Measurements from ENCODE around the gene AMPD3. TPM values are rescaled to one million over a fixed set of nuclear protein-coding genes. Genes with fewer than 3 reads are reported as not detected.
A peak's percentile ranks its signal among the peaks of the same experiment; 100 is the strongest.

AMPD3 gene
- total RNA-seq, 1 donor from 2014 or later: 2.2 TPM

GRCh38 chr11:10505278-10506007 is 50.4 kb downstream of the AMPD3 start:
- no peak for TF ChIP-seq CTCF (IDR thresholded peaks at IDR 0.05)
- Mint-ChIP-seq H3K27me3 (ENCODE audit: low read depth) (no peaks in the 10 kb centered on the region), H3K4me3 (ENCODE audit: unreplicated experiment) (no peak overlapping the region), H3K27ac (ENCODE audit: unreplicated experiment) (no peak overlapping the region), H3K36me3 (ENCODE audit: low read depth) (peaks cover 1% of the 10 kb centered on the region), H3K9me3 (ENCODE audit: low read depth) (no peaks in the 10 kb centered on the region), H3K4me1 (ENCODE audit: low read depth) (no peaks in the 10 kb centered on the region)
- no peak for DNase-seq (ENCODE audit: low spot score)

GRCh38 chr11:10506008-10506370 is 50.9 kb downstream of the AMPD3 start:
- no peaks in the 10 kb centered on the region for H3K27me3 Mint-ChIP-seq (ENCODE audit: low read depth)
- no peak for TF ChIP-seq CTCF (IDR thresholded peaks at IDR 0.05)
- no peak overlapping the region for H3K27ac Mint-ChIP-seq (ENCODE audit: unreplicated experiment)
- no peak overlapping the region for H3K4me3 Mint-ChIP-seq (ENCODE audit: unreplicated experiment)
- peaks cover 1% of the 10 kb centered on the region for H3K36me3 Mint-ChIP-seq (ENCODE audit: low read depth)
- H3K9me3 Mint-ChIP-seq (ENCODE audit: low read depth): no peaks in the 10 kb centered on the region
- no peak for DNase-seq (ENCODE audit: low spot score)
- no peaks in the 10 kb centered on the region for H3K4me1 Mint-ChIP-seq (ENCODE audit: low read depth)

- no peaks in the 10 kb centered on the region for H3K9me3 Mint-ChIP-seq (ENCODE audit: low read depth)
- peaks cover 15% of the 10 kb centered on the region for H3K4me1 Mint-ChIP-seq (ENCODE audit: low read depth)
- no peaks in the 10 kb centered on the region for H3K27me3 Mint-ChIP-seq (ENCODE audit: low read depth)
- H3K36me3 Mint-ChIP-seq (ENCODE audit: low read depth): peaks cover 3% of the 10 kb centered on the region
- no peak overlapping the region for H3K27ac Mint-ChIP-seq (ENCODE audit: unreplicated experiment)
- DNase-seq (ENCODE audit: low spot score): no peak
- H3K4me3 Mint-ChIP-seq (ENCODE audit: unreplicated experiment): no peak overlapping the region
- TF ChIP-seq CTCF (IDR thresholded peaks at IDR 0.05): no peak
Measured at GRCh38 chr11:10511181-10511621, 56.1 kb downstream of the AMPD3 start.

GRCh38 chr11:10514202-10514601 is 59.1 kb downstream of the AMPD3 start:
- Mint-ChIP-seq H3K4me3 (ENCODE audit: unreplicated experiment) (no peak overlapping the region), H3K27ac (ENCODE audit: unreplicated experiment) (peak overlapping the region; percentile 60), H3K27me3 (ENCODE audit: low read depth) (no peaks in the 10 kb centered on the region), H3K36me3 (ENCODE audit: low read depth) (peaks cover 6% of the 10 kb centered on the region), H3K9me3 (ENCODE audit: low read depth) (no peaks in the 10 kb centered on the region), H3K4me1 (ENCODE audit: low read depth) (peaks cover 32% of the 10 kb centered on the region)
- TF ChIP-seq CTCF (IDR thresholded peaks at IDR 0.05): peak; percentile 85
- no peak for DNase-seq (ENCODE audit: low spot score)

GRCh38 chr11:10514709-10515108 is 59.6 kb downstream of the AMPD3 start:
- H3K27ac Mint-ChIP-seq (ENCODE audit: unreplicated experiment): peak overlapping the region; percentile 60

More at GRCh38 chr11:10514709-10515108, 59.6 kb downstream of the AMPD3 start:
- TF ChIP-seq CTCF (IDR thresholded peaks at IDR 0.05): no peak
- H3K9me3 Mint-ChIP-seq (ENCODE audit: low read depth): no peaks in the 10 kb centered on the region
- DNase-seq (ENCODE audit: low spot score): no peak
- peaks cover 6% of the 10 kb centered on the region for H3K36me3 Mint-ChIP-seq (ENCODE audit: low read depth)
- H3K27me3 Mint-ChIP-seq (ENCODE audit: low read depth): no peaks in the 10 kb centered on the region
- no peak overlapping the region for H3K4me3 Mint-ChIP-seq (ENCODE audit: unreplicated experiment)
- peaks cover 32% of the 10 kb centered on the region for H3K4me1 Mint-ChIP-seq (ENCODE audit: low read depth)

Measured in chondrocyte (in vitro differentiated cells).